ENCODE data around the gene QSER1. TPM values are rescaled to one million over a fixed set of nuclear protein-coding genes. Genes with fewer than 3 reads are reported as not detected.
A peak's percentile ranks its signal among the peaks of the same experiment; 100 is the strongest.
"Not testable (repeated sequence)": the region's sequence is repeated elsewhere in the genome, so short reads cannot be mapped to it uniquely, and the experiment has no call there.

The QSER1 gene
- total RNA-seq, 4 donors from 2014 or later = 27.0 to 89.0 (median 49.5) TPM

DNA sequence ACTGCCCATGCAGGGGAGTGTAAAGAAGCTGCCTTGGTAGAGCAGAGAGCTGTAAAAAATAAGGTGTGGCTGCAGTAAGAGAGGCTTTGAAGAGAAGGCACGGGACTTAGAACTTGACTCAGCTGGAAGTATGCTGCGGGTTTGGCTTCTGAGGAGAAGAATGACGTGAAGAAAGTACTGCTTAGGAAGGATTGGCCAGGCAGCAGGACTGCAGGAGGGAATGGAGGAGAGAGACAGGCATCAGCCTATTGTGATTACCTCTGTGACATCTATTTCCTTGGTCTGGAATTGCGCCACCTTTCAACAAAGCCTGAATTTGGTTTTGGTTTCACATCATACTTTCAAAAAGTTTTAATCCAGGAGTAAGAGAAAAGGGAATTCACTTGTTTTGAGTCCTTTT is 40.4 kb upstream of the QSER1 start:
- 41% methylated on average over 4 of the region's 4 CpGs for WGBS
- Histone ChIP-seq H3K27ac (peak overlapping the region; percentile 31), H3K4me3 (no peak overlapping the region), H3K9me3 (no peaks in the 10 kb centered on the region), H3K27me3 (no peaks in the 10 kb centered on the region), H3K36me3 (peaks cover 9% of the 10 kb centered on the region), H3K4me1 (peaks cover 6% of the 10 kb centered on the region)
- no peak for TF ChIP-seq CTCF (IDR thresholded peaks at IDR 0.05)
- no peak for DNase-seq (ENCODE audit: low spot score in 2 of 2)

DNA sequence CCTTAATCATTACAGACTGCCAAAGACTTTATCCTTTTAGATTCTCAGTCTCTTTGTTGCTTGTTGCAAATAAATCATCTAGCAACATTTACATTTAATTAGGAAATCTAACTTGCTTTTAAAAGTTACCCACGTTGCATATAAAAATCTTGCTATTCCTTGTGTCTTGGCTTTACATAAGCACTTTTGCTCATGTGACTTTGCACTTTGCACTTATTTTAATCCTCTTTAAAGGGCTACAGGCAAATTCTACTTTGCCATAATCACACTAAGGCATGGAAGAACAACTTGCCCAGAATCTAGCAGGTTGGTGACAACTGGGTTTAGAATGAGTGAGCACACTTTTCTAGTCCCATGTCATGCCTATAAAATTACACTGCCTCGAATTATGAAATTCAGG is 37.0 kb upstream of the QSER1 start:
- no peak for TF ChIP-seq EP300 (IDR thresholded peaks at IDR 0.05)
- no peak for TF ChIP-seq POLR2AphosphoS5 (IDR thresholded peaks at IDR 0.05)
- TF ChIP-seq POLR2A (IDR thresholded peaks at IDR 0.05) = no peak
- no peak for TF ChIP-seq CTCF (IDR thresholded peaks at IDR 0.05)
- Histone ChIP-seq H3K4me3 (no peak overlapping the region), H3K36me3 (peaks cover 5% of the 10 kb centered on the region), H3K27me3 (no peaks in the 10 kb centered on the region), H3K27ac (no peak overlapping the region), H3K9me3 (no peaks in the 10 kb centered on the region), H3K4me1 (peaks cover 6% of the 10 kb centered on the region)
- no peak for DNase-seq (ENCODE audit: low spot score in 2 of 2)
- WGBS = 48% methylated on average over 2 of the region's 2 CpGs

GRCh38 chr11:32858731-32859130 is 33.9 kb upstream of the QSER1 start:
- H3K4me3 ChIP-seq = no peak overlapping the region
- H3K4me1 ChIP-seq = no peaks in the 10 kb centered on the region
- no peak for DNase-seq (ENCODE audit: low spot score in 2 of 2)
- 87% methylated on average over 1 of the region's 1 CpG for WGBS
- H3K27ac ChIP-seq = no peak overlapping the region
- H3K36me3 ChIP-seq = no peaks in the 10 kb centered on the region
- H3K27me3 ChIP-seq = no peaks in the 10 kb centered on the region
- no peak for TF ChIP-seq POLR2A (IDR thresholded peaks at IDR 0.05)
- TF ChIP-seq CTCF (IDR thresholded peaks at IDR 0.05) = no peak
- TF ChIP-seq EP300 (IDR thresholded peaks at IDR 0.05) = no peak
- no peak for TF ChIP-seq POLR2AphosphoS5 (IDR thresholded peaks at IDR 0.05)
- H3K9me3 ChIP-seq = no peaks in the 10 kb centered on the region

DNA sequence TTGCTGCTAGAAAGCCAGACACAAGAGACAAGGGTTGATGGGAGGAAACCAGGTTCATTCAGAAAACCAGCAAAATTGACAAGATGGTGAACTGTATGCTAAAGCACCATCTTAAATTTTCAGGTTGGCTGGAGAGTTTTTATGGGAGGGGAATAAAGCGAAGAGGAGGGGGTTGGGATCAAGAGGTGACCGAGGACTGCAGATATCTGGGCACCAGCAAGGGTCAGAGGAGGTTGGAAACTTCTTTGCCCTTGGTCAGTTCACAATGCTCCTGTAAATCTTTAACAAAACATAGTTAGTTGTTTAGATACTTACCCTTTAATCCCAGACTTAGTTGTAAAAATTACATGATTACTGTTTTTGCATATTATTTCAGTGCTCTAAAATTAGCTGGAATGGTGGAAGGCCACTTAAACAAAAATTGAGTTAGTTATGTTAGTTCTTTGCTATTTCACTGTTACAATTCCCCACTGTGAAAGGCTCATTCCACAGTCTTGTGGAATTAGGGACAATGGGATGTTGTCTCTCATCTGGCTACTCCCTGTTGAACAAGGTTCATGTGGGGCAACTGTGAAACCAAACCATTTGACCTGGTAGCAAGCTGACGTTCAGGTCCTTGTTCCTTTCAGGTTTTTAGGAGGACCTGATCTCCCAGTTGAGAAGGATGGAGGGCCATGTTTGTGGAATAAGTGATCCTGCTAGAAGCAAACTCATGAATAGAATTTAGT is 30.6 kb upstream of the QSER1 start:
- TF ChIP-seq EP300 (IDR thresholded peaks at IDR 0.05) (no peak), POLR2A (IDR thresholded peaks at IDR 0.05) (no peak), CTCF (IDR thresholded peaks at IDR 0.05) (no peak), POLR2AphosphoS5 (IDR thresholded peaks at IDR 0.05) (no peak)
- DNase-seq (ENCODE audit: low spot score in 2 of 2) = no peak

GRCh38 chr11:32864555-32864954 is 28.1 kb upstream of the QSER1 start:
- H3K9me3 ChIP-seq = no peaks in the 10 kb centered on the region
- no peak for TF ChIP-seq POLR2A (IDR thresholded peaks at IDR 0.05)
- TF ChIP-seq POLR2AphosphoS5 (IDR thresholded peaks at IDR 0.05) = no peak
- TF ChIP-seq EP300 (IDR thresholded peaks at IDR 0.05) = no peak
- no peak for TF ChIP-seq CTCF (IDR thresholded peaks at IDR 0.05)
- no peak overlapping the region for H3K27ac ChIP-seq
- no peak for DNase-seq (ENCODE audit: low spot score in 2 of 2)
- no peaks in the 10 kb centered on the region for H3K27me3 ChIP-seq
- H3K4me3 ChIP-seq = no peak overlapping the region
- H3K36me3 ChIP-seq = no peaks in the 10 kb centered on the region
- H3K4me1 ChIP-seq = no peaks in the 10 kb centered on the region

More for the DNA sequence above, 30.6 kb upstream of the QSER1 start:
- H3K27ac ChIP-seq = no peak overlapping the region
- no peaks in the 10 kb centered on the region for H3K4me1 ChIP-seq
- H3K9me3 ChIP-seq = no peaks in the 10 kb centered on the region
- H3K27me3 ChIP-seq = no peaks in the 10 kb centered on the region
- no peaks in the 10 kb centered on the region for H3K36me3 ChIP-seq
- H3K4me3 ChIP-seq = no peak overlapping the region
- WGBS = 82% methylated on average over 3 of the region's 3 CpGs

DNA sequence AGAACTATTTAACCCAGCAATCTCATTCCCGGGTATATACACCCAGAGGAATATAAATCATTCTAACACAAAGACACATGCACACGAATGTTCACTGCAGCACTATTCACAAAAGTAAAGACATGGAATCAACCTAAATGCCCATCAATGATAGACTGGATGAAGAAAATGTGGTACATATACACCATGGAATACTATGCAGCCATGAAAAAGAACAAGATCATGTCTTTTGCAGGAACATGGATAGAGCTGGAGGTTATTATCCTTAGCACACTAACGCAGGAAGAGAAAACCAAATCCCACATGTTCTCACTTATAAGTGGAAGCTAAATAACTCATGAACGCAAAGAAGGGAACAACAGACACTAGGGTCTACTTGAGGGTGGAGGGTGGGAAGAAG is 23.9 kb upstream of the QSER1 start:
- not testable (repeated sequence) for H3K27ac ChIP-seq; H3K36me3 ChIP-seq; H3K9me3 ChIP-seq; H3K27me3 ChIP-seq; DNase-seq (ENCODE audit: low spot score in 2 of 2); H3K4me3 ChIP-seq; H3K4me1 ChIP-seq
- 73% methylated on average over 4 of the region's 4 CpGs for WGBS
